K562 (cell line): Measurements from ENCODE around the gene CARD18. TPM values are rescaled to one million over a fixed set of nuclear protein-coding genes. Genes with fewer than 3 reads are reported as not detected.
"Not testable (repeated sequence)": the region's sequence is repeated elsewhere in the genome, so short reads cannot be mapped to it uniquely, and the experiment has no call there.

Experiments used
- ATAC-seq: fragments of 200-7000 bp; cut with Tn5 transposase; 3 replicates; pipeline ENCODE4 v1.9.1; 2020; ENCODE audit warnings: moderate library complexity
- BruUV-seq: library from RNA; stranded (reverse); fragments of 400-500 nt; replicated peaks from 2 replicates; lab custom pipeline; 2021; lab: Mats Ljungman, UMichigan
- CTCF ChIA-PET: fragments of 300-600 bp; formaldehyde crosslinking; extraction: SDS; loops from one replicate; lab custom pipeline; 2021; ENCODE audit warnings: low intra/inter-chr PET ratio; lab: Yijun Ruan, JAX
- POLR2A ChIA-PET: fragments of 300-600, 350-650 bp; sonication (Branson Sonifier 250); formaldehyde crosslinking; extraction: SDS; loops from one replicate; lab custom pipeline; 2021; ENCODE audit warnings: antibody characterized with exemption, inconsistent platforms; lab: Yijun Ruan, JAX
- DNase-seq, 4 experiments: peaks; one replicate each; pipeline versions ENCODE4 v3.0.0 to v3.0.0-alpha.2; 2011 to 2018; ENCODE audit warnings: low spot score in 3 of 4, mixed read lengths in 3 of 4; ENCODE audit errors: extremely low read depth in 1 of 4
- FAIRE-seq: peaks from 2 replicates; lab custom pipeline; 2011; peaks lifted over from hg19 to GRCh38; lab: Jason Lieb, UNC
- H2AFZ ChIP-seq: 2 replicates; pipeline ENCODE4 v1.6.0; 2011; ENCODE audit warnings: low read depth, low read length, control low read depth, inconsistent platforms
- H3K27ac ChIP-seq: fragments of 200-600 bp; 3 replicates; pipeline ENCODE4 v1.8.0; 2011; ENCODE audit warnings: low read depth, mild to moderate bottlenecking, control low read depth, inconsistent platforms, low read length, moderate library complexity, mixed read lengths; ENCODE audit errors: extremely low read depth
- H3K27me3 ChIP-seq, 2 experiments: fragments of 300-600 bp in 1 of 2; 2 replicates in 1 of 2; 3 replicates in 1 of 2; pipeline versions ENCODE4 v1.6.0 to v1.8.0; 2011; ENCODE audit warnings: inconsistent platforms in 2 of 2, low read length in 2 of 2, mild to moderate bottlenecking in 1 of 2, mixed read lengths in 1 of 2, moderate library complexity in 1 of 2; ENCODE audit not compliant: control insufficient read depth in 2 of 2, insufficient read depth in 2 of 2
- H3K36me3 ChIP-seq: fragments of 300-600 bp; 3 replicates; pipeline ENCODE4 v1.8.0; 2011; ENCODE audit warnings: mild to moderate bottlenecking, low read length, inconsistent platforms; ENCODE audit not compliant: control insufficient read depth, insufficient read depth
- H3K4me1 ChIP-seq, 2 experiments: fragments of 200-600 bp in 1 of 2; replicated peaks in 1 of 2; 2 replicates in 1 of 2; 3 replicates in 1 of 2; pipeline versions ENCODE4 v1.5.1 to v1.8.0; 2011; ENCODE audit warnings: inconsistent platforms in 2 of 2, low read length in 2 of 2, mild to moderate bottlenecking in 1 of 2, mixed read lengths in 1 of 2, moderate library complexity in 1 of 2; ENCODE audit not compliant: control insufficient read depth in 2 of 2, insufficient read depth in 2 of 2
- H3K4me2 ChIP-seq: 2 replicates; pipeline ENCODE4 v1.6.1; 2011; ENCODE audit warnings: low read length, control low read depth, inconsistent platforms, mixed read lengths; ENCODE audit not compliant: insufficient read depth
- H3K4me3 ChIP-seq: fragments of 200-600 bp; sonication (generic), shearing (Covaris generic); 2 replicates; pipeline ENCODE4 v1.5.1; 2016; ENCODE audit warnings: control low read depth, inconsistent platforms
- H3K79me2 ChIP-seq: fragments of 200-600 bp; 3 replicates; pipeline ENCODE4 v1.8.0; 2011; ENCODE audit warnings: low read length, inconsistent platforms; ENCODE audit not compliant: control insufficient read depth, insufficient read depth
- H3K9ac ChIP-seq, 2 experiments: 2 replicates each; pipeline versions ENCODE4 v1.6.0 to v1.6.1; 2011; ENCODE audit warnings: low read depth in 2 of 2, low read length in 2 of 2, control low read depth in 1 of 2, inconsistent platforms in 1 of 2, mild to moderate bottlenecking in 1 of 2, mixed read lengths in 1 of 2; ENCODE audit not compliant: insufficient read depth in 1 of 2
- H3K9me1 ChIP-seq: one replicate; pipeline ENCODE4 v1.6.0; 2011; ENCODE audit warnings: inconsistent platforms, mild to moderate bottlenecking, low read length, moderate library complexity; ENCODE audit not compliant: control insufficient read depth, insufficient read depth
- H3K9me3 ChIP-seq: replicated peaks from 2 replicates; pipeline ENCODE4 v1.5.1; 2011; ENCODE audit warnings: low read depth, low read length, inconsistent platforms; ENCODE audit not compliant: control insufficient read depth, insufficient read depth
- H4K20me1 ChIP-seq: replicated peaks from 2 replicates; pipeline ENCODE4 v1.6.1; 2011; ENCODE audit warnings: low read length, inconsistent platforms, mixed read lengths; ENCODE audit not compliant: control insufficient read depth, insufficient read depth
- PYGO2 ChIP-seq: fragments of 450-650 bp; IDR thresholded peaks from 2 replicates; pipeline ENCODE4 v1.6.1; 2016; ENCODE audit warnings: mild to moderate bottlenecking, missing genetic modification characterization, moderate library complexity, missing compliant biosample characterization
- WGBS: fragments of 100-300 bp; shearing (Covaris generic); methylation state at CpG from one replicate; pipeline ENCODE4 v1.1.6; 2016; ENCODE audit warnings: low coverage, mixed read lengths; ENCODE audit not compliant: insufficient coverage; ENCODE audit errors: missing lambda C conversion rate; 5-methylcytosine and 5-hydroxymethylcytosine counted together
- in situ Hi-C: fragments of 300-500 bp; cut with MboI; formaldehyde crosslinking; loops from 4 replicates; pipeline ENCODE4 v1.15.0; 2018; ENCODE audit warnings: inconsistent platforms, mixed read lengths
- intact Hi-C: fragments of 100-400 bp; cut with micrococcal nuclease; formaldehyde crosslinking; loops from 2 replicates; pipeline ENCODE4 v1.14.2; 2022
- polyA plus RNA-seq, 8 experiments: library from polyadenylated mRNA; depleted of rRNA in 4 of 8; stranded (reverse) in 5 of 8; unstranded in 3 of 8; fragments of >200 nt; fragmentation: Nextera tagmentation in 2 of 8; fragmentation: Illumina TruSeq in 1 of 8; extraction: Ambion mirVana in 2 of 8; extraction: Trizol in 1 of 8; gene quantifications; 2 replicates each; pipeline versions ENCODE4 v1.2.1 to v1.2.3, GENCODE V29; 2011 to 2014; ENCODE audit warnings: inconsistent platforms in 1 of 8, missing spikeins in 1 of 8
- total RNA-seq, 7 experiments: library from RNA; depleted of rRNA in 6 of 7; stranded (reverse); fragments of >200 nt in 6 of 7; fragmentation: Illumina TruSeq in 2 of 7; extraction: Trizol in 2 of 7; gene quantifications; 2 replicates each; pipeline versions ENCODE4 v1.2.1 to v1.2.3, GENCODE V29; 2011 to 2021; ENCODE audit warnings: low replicate concordance in 1 of 7
- TF ChIP-seq, protein P1 (sequence below): sonication (generic); formaldehyde crosslinking; IDR thresholded peaks from 2 replicates; pipeline ENCODE4 v1.8.1; 2023; ENCODE audit warnings: mild to moderate bottlenecking, missing genetic modification reagents

The CARD18 gene
- total and polyA plus RNA-seq, 9 of the 15 experiments (the other 6 are each of a cell fraction or from before 2014, with no cell fraction given), result 1.5 to 4.7 (median 2.9) TPM

DNA sequence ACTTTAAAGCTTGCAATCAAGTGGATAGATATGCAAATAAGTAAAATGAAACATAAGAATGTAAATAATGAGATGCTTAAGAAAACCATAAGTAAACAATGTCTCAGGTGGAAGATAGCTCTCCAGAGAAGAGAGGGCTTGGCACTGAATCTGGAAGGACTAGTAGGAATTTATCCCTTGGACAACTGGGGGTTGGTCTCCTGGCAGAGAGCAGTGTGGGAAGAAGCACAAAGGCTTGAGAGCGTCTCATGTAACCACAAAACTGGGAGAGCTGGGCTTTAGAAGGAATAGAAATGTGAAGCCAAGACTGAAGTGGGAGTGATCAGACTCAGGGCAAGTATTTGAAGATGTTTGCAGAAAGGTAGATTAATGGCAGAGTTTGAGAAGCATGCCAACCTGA is 31.3 kb downstream of the CARD18 start (continued):
- TF ChIP-seq, protein P1, sequence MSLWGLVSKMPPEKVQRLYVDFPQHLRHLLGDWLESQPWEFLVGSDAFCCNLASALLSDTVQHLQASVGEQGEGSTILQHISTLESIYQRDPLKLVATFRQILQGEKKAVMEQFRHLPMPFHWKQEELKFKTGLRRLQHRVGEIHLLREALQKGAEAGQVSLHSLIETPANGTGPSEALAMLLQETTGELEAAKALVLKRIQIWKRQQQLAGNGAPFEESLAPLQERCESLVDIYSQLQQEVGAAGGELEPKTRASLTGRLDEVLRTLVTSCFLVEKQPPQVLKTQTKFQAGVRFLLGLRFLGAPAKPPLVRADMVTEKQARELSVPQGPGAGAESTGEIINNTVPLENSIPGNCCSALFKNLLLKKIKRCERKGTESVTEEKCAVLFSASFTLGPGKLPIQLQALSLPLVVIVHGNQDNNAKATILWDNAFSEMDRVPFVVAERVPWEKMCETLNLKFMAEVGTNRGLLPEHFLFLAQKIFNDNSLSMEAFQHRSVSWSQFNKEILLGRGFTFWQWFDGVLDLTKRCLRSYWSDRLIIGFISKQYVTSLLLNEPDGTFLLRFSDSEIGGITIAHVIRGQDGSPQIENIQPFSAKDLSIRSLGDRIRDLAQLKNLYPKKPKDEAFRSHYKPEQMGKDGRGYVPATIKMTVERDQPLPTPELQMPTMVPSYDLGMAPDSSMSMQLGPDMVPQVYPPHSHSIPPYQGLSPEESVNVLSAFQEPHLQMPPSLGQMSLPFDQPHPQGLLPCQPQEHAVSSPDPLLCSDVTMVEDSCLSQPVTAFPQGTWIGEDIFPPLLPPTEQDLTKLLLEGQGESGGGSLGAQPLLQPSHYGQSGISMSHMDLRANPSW, result no peak
- no peak for TF ChIP-seq PYGO2 (tag)
- TF ChIP-seq, all 486 proteins: peak for 0

DNA sequence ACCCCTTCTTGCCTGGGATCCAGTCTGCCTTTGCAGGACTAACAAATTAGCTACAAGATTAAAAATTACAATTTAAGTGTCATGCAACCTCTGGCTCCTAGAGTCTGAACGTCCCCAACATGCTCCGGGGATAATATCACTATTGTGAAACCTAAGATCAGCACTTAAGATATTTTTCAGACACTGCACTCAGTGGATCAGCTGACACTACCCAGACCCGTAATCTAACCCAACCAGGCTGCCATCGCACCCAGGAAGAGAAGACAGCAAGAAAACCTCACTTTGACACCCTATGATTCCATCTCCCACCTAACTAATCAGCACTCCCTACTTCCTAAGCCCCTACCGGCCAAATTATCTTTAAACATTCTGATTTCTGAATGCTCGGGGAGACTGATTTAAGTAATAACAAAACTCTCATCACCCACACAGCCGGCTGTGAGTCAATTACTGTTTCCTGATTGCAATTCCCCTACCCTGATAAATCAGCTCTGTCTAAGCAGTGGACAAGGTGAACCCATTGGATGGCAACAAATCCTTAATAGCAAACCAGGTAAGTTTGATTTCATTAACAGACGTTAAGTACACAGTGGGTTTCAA is 32.2 kb downstream of the CARD18 start:
- H3K27me3 ChIP-seq, H3K4me2 ChIP-seq, in situ Hi-C loops, H3K36me3 ChIP-seq, H3K9me1 ChIP-seq, H3K79me2 ChIP-seq, H2AFZ ChIP-seq, H3K27ac ChIP-seq, H3K4me1 ChIP-seq, H3K4me3 ChIP-seq, FAIRE-seq, DNase-seq, intact Hi-C loops, H4K20me1 ChIP-seq, H3K9ac ChIP-seq, BruUV-seq, CTCF ChIA-PET, ATAC-seq, H3K9me3 ChIP-seq, POLR2A ChIA-PET: not testable (repeated sequence)
- 2% methylated on average over 8 of the region's 8 CpGs for WGBS
